ENCODE results near the gene CITED1.

CITED1 gene

GRCh38 chrX:72308566-72309296, 3.0 kb upstream of the CITED1 start:
- no peak for DNase-seq

GRCh38 chrX:72308209-72308565, 2.5 kb upstream of the CITED1 start:
- no peak for DNase-seq

DNA sequence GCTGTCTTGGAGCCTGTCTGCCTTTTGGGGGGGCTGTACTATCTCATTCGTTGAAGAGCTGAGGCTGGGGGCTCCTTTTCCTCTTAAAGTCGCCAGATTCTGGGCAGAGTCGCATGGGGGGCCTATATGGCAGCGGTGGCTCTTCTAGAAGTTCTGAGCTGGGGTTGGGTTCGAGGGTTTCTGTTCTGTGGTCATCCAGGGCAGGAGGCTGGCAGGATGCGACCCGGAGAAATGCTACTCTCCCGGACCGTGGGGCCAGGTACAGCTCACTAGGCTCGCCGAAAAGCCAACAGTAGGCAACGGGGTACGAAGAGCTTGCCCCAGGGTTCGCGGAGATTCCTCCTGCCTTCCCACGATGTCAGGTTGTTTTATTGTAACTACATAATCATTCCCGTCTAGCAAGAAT, 1.9 kb upstream of the CITED1 start:
- DNase-seq: no peak

- no peak for DNase-seq
Measured at GRCh38 chrX:72306851-72307645, 1.3 kb upstream of the CITED1 start.

GRCh38 chrX:72306085-72306801, 529 bp upstream of the CITED1 start:
- DNase-seq: no peak

GRCh38 chrX:72304877-72305276, 837 bp downstream of the CITED1 start:
- no peak for DNase-seq

DNA sequence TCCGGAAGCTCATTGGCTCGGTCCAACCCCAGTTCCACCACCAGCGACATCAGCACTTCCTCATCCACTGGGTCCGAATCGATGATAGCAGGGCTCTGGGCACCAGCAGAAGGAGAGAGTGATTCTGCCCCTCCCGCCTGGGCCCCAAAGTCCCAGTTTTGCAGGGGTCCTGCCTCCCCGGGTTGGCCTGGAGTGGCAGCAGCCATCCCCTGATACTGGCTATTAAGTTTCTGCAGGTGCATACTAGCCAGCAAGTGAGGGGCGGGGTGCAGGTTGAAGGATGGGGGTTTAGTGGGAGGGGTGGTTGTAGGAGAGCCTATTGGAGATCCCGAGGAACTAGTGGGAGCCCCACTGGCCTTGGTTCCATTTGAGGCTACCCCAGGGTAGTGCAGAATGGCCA, 3.9 kb downstream of the CITED1 start:
- no peak for DNase-seq

DNA sequence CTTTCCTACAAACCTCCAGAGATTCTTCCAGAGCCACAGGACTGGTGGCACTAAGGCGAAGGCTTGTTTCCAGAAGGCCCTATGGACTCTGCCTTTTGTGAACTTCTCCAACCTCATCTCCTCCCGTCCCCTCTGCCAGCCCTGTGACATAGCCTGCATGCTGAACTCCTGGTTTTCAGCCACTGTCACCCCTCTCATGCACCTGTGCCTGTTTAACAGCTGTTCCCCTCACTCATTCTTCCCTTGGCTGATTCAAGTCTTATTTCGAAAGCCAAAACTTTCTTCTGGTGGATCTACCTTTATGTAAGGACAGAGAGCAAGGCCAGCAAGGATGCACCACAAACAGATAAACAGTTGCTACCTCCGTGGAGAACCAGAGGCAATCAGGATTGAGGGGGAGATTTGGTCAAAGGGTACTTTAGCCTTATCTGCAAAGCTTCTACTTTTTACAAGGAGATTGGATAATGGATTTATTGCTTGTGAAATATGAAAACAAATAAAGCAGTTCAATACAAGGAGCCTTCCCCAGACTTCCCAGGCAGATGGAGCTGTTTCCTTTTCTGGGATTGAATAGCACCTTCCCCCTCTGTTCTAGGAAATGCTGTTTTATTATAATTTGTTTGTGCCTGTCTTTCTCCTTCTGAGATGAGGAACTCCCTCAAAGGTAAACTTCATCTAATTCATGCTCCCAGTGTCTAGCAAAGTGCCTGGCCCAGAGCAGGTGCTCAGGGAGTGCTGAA, 5.7 kb downstream of the CITED1 start:
- DNase-seq: no peak

DNA sequence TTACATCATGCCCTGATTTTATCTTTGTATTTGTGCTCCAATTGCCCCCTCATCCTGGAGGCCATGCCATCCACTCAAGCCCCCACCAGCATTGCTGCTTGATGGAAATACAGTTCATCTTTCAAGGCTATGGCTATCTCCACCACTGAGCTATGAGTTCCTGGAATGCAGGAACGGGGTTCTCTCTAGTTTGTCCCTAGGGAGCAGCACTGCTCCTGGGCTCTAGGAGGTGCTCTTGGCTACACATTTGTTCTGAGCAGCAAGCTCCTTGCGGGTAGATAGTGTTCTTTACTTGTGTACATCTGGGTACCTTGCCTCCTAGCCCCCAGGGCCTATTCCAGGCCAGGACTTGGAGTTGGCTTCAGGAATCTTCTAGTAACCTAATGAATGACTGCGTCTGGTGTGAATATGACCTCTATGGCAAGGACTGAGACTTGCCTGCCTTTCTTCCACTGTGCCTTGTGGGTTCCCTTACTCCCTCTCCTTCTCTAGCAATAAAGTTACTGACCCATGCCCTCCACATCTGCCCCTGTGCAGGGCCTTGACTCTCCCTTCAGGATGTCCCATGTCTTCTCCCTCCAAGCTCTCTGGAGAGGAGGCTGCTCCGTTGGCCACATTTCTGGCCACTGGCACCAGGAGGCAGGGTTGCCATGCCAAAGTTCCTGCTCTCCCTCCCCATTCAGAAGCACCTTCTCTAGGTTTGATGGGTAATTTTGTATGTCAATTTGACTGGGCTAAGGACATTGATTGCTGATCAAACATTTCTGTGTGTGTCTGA, 7.6 kb downstream of the CITED1 start:
- DNase-seq: no peak

GRCh38 chrX:72296991-72297390, 8.7 kb downstream of the CITED1 start:
- DNase-seq: no peak

DNA sequence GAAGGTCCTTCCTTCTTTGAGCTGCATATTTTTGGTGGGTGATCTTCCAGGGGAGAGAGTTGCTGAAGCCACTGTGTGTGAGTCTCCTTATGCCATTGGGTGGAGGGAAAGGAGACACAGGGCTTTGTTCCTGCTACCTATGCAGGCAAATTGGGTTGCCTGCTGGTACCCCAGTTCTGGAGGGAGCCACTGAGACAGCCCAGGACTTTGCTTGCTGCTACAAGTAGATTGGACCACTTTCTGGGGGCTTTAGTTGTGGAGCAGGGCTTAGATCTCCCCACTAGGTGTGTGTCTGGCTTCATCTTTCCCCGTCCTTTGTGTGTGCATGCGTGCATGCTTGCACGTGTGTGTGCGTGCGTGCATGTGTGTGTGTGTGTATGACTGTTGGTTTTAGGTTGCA, 10.0 kb downstream of the CITED1 start:
- no peak for DNase-seq

GRCh38 chrX:72294497-72294896, 11.2 kb downstream of the CITED1 start:
- no peak for DNase-seq

DNA sequence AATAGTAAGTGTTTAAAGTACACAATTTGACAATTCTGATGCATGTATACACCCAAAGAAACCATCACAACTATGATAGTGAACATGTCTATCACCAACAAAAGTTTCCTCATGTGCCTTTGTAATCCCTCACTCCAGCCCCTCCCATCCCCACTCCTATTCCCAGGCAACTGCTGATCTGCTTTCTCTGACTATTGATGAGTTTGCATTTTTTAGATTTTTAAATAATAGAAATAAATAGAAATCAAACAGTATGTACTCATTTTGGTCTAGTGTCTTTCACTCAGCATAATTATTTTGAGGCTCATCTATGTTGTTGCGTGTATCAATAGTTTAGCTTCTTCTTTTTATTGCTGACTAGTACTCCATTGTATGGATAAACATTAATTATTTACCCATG, 23.4 kb downstream of the CITED1 start:
- DNase-seq: no peak

DNA sequence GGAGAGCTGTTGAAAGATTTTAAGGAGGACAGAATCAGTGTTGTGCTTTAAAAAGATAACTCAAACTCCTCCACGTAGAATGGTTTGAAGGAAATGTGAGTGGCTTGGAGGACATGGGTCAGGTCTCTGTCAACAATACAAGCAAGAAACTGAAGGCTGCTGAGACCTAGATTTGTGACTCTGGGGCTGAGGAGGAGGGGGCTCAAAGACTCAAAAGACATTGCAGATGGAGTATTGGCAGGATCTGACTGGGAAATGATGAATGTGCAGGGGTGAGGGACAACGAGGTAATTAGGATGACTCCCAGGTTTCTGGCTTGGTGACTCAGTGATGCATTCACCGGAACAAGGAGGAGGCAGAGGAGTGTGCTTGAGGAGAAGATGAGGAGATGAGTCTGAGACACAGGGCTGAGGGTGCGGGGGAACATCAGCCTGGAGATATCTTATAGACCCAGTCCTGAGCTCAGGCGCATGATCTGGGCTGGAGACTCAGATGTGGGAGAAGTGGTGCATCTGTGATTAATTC, 25.3 kb downstream of the CITED1 start:
- DNase-seq: no peak

DNA sequence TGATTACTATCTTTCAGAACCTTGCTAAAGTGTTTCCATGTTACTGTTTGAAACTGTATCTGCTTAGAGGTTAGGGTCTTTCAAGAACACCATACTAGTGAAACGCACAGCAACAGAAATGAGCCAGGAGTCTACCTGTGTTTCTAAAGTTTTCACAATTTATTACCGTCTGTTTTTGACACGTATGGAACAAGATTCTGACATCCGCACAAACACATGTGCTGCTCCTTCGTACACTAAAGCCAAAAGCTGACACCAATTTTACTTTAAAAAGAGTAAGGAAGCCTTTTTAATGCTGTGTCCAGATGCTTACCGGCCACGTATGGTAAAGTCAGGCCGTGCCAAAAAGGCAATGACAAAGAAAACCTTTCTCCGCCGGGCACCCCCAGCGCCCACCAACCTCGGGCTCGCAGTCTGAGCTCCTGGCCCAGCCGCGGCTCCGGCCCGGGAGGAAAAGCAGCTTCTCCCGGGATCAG, 29.2 kb downstream of the CITED1 start:
- DNase-seq: no peak

DNA sequence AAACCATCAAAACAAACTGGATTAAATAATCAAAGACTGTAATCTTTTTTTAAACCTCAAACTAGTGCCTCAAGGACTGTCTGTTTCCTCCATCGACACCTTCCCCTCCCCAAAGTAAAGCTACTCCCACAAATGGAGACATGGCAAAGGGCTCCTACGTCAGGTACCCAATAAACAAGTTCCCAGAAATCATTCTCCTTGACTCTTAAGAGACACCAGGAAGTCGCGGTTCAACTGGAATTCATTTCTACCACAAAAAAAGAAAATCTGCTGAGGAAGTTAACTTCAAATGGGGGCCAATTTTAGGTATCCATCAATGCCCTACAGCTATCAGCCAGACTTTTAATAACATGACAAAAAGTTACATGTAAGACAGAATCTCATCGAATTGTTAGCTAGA, 31.2 kb downstream of the CITED1 start:
- DNase-seq: no peak

DNA sequence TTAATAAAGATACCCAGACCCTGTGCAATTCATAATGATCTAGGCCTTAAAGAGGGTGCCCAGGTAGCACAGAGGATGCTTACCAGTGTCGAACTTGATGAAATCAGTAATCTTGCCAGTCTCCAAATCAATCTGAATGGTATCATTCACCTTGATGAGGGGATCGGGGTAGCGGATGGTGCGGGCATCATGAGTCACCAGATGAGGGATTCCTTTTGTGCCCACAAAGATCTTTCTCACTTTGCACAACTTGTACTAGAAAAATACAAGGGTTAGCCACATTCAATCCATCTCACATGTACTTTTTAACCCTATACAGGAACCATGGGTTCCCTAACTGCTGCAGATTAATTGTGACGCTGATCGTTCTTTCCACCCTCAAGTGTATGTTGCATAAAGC, 32.0 kb downstream of the CITED1 start:
- no peak for DNase-seq

DNA sequence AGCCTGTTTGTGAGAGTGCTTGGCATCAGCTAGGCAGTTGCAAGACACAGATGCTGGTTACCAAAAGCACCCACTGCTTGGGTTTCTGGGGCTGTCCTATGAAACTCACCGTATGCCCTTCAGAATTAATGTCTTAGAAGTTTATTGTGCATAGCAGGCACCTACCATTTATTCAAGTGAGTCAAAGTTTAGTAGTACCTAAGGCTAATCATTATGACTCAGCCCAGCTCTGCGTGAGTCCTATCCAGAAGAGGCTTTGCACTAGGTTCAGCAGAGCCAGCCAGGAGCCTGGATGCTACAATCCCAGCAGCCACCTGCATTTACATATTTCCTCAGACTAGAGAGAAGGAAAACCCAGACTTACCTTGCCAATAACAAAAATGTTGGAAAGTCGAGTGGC, 32.8 kb downstream of the CITED1 start:
- no peak for DNase-seq

DNA sequence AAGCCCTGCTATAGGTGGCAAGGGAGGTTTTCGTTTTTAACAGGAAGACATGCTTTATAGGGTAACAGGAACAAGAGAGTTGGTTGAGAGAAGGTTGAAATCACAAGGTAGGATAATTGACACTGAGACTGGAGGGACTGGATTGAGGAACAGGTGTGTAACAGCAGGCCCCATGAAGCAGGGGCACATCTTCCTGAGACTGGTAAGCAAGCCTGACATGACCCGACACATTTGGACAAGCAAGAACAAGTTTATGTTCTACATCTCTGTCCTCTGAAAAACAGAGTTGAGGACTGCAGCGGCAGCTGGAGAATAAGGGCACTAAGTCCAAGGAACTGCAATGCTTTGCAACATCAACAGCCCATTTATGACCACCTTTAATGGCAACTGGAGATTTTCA, 33.9 kb downstream of the CITED1 start:
- DNase-seq: no peak

GRCh38 chrX:72271091-72271788, 34.5 kb downstream of the CITED1 start:
- no peak for DNase-seq

DNA sequence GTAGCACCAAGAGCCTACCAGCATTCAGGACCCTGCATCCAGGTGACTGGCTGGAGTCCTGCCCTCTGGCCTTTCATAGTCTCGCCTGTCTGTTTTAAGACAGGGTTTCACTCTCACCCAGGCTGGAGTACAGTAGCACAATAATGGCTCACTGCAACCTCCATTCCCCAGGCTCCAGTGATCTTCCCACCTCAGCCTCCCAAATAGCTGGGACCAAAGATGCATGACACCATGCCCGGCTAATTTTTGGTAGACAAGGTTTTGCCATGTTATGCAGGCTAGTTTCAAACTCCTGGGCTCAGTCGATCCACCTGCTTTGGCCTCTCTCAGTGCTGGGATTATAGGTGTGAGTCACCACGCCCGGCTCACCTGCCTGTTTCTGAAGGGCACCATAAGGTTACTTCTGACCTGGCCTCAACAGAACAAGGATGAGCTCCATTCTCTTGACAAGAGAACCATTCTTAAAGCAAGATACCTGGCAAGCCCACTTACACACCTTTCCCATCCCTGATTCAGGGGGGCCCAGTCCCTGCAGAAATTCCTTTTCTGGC, 35.3 kb downstream of the CITED1 start:
- no peak for DNase-seq

All from activated CD4-positive, alpha-beta T cell treated with anti-CD3 and anti-CD28 coated beads for 1 hour (primary cell).